Stimulated activated CD8-positive, alpha-beta memory T cell treated with anti-CD3 and anti-CD28 coated beads, Interleukin-12 subunit alpha, Interleukin-12 subunit beta, amount 100 ng/mL, for 24 hours (primary cell): ENCODE measurements around the gene RBM38.
"Not testable (repeated sequence)": the region's sequence is repeated elsewhere in the genome, so short reads cannot be mapped to it uniquely, and the experiment has no call there.

ENCODE experiments used
- DNase-seq: peaks from one replicate; pipeline ENCODE4 v3.0.0-alpha.2; 2020; ENCODE audit errors: extremely low read depth

RBM38 gene

GRCh38 chr20:57390604-57391438, at the start of gene RBM38:
Gene RBM38, plus strand, starts transcription at chr20:57391396. Its CDS starts 186 bp downstream, at chr20:57391582.
- no peak for DNase-seq

- no peak for DNase-seq
Observed at GRCh38 chr20:57341663-57342062, 49.5 kb upstream of the RBM38 start.

GRCh38 chr20:57342829-57343228, 48.4 kb upstream of the RBM38 start:
- DNase-seq, result no peak

GRCh38 chr20:57346477-57346876, 44.7 kb upstream of the RBM38 start:
- DNase-seq, result peak; percentile 32

- no peak for DNase-seq
Observed at GRCh38 chr20:57347393-57347792, 43.8 kb upstream of the RBM38 start.

- DNase-seq, result not testable (repeated sequence)
Observed at GRCh38 chr20:57348200-57348921, 42.8 kb upstream of the RBM38 start.

GRCh38 chr20:57348922-57349574, 42.1 kb upstream of the RBM38 start:
- not testable (repeated sequence) for DNase-seq

- DNase-seq, result no peak
Observed at GRCh38 chr20:57350081-57350710, 41.0 kb upstream of the RBM38 start.

- not testable (repeated sequence) for DNase-seq
Observed at GRCh38 chr20:57350726-57351041, 40.5 kb upstream of the RBM38 start.

GRCh38 chr20:57351042-57351783, 40.0 kb upstream of the RBM38 start, which contains the start of gene RAE1:
Gene RAE1, plus strand, starts transcription at chr20:57351255. Its CDS starts 2,784 bp downstream, at chr20:57354039.
- peak; percentile 82 for DNase-seq

- no peak for DNase-seq
Observed at GRCh38 chr20:57352305-57352704, 38.9 kb upstream of the RBM38 start.

GRCh38 chr20:57353351-57353750, 37.8 kb upstream of the RBM38 start:
- no peak for DNase-seq

GRCh38 chr20:57361517-57361916, 29.7 kb upstream of the RBM38 start:
- no peak for DNase-seq

GRCh38 chr20:57364451-57364850, 26.7 kb upstream of the RBM38 start:
- no peak for DNase-seq

GRCh38 chr20:57369596-57369995, 21.6 kb upstream of the RBM38 start:
- DNase-seq, result no peak

GRCh38 chr20:57370316-57370715, 20.9 kb upstream of the RBM38 start:
- no peak for DNase-seq

GRCh38 chr20:57371363-57371762, 19.8 kb upstream of the RBM38 start:
- no peak for DNase-seq

- no peak for DNase-seq
Observed at GRCh38 chr20:57372157-57372556, 19.0 kb upstream of the RBM38 start.

GRCh38 chr20:57372581-57373350, 18.4 kb upstream of the RBM38 start:
- DNase-seq, result no peak

GRCh38 chr20:57374343-57374930, 16.8 kb upstream of the RBM38 start:
- DNase-seq, result no peak
